ENCODE measurements around the gene COX19.

The COX19 gene

DNA sequence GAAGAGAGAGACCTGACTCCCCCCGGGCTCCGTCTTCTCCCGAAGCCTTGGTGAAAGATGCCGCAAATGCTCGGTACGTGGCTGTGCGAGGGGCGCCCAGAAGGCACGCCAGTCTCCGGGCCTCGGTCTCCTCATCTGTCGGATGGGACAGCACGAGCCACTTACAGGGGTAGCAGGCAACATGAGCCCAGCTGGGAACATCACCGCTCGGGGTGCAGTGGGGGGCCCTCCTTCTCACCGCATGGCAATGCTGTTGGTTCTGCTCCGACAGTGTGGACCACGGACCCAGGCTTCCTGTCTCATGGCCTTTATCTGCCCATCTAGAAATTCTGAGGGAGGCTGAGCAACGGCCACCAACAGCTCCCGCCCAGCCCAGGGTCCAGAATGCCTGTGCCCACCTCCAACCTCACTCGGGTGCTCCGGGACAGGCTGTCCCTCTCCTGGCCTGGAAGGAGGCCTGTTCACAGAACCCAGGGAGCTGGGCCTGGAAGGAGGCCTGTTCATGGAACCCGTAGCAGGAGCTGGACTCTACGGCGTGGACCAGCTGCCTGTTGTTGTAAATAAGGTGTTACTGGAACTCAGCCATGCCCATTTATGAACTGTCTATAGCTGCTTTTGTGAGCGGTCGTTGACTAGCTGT, 36.7 kb downstream of the COX19 start:
- DNase-seq (no peak), ATAC-seq (no peak)
- Mint-ChIP-seq H3K9me3 (peaks cover 7 to 27% of the 10 kb centered on the region in 2 donors), H3K27me3 (no peaks in the 10 kb centered on the region), H3K4me1 (peaks cover 57% of the 10 kb centered on the region), H3K27ac (no peak overlapping the region), H3K4me3 (peak overlapping the region in 1 of 2 donors; percentile 46)

DNA sequence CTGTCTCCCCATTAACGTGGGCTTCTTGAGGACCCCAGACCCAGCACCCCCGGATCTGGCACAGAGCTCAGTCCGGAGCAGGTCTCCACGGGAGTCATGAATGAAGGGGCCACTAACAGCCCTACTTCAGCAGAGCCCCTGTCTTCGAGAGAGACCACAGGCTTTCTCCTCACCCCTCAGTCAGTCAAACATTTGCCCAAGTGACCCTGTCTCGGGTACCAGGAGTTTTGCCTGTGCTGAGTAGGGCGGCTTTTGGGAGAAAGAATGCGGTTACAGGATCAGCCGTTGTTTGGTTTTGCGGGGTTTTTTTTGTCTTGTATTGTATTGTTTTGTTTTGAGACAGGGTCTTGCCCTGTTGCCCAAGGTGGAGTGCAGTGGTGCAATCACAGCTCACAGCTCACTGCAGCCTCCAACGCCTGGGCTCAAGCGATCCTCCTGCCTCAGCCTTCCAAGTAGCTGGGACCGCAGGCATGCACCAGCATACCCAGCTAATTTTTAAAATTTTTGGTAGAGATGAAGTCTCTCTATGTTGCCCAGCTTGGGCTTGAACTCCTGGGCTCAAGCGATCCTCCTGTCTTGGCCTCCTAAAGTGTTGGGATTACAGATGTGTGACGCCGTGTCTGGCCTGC, 37.4 kb downstream of the COX19 start:
- Mint-ChIP-seq H3K27ac (peak overlapping the region in 1 of 2 donors; percentile 65), H3K4me1 (peaks cover 57% of the 10 kb centered on the region), H3K27me3 (no peaks in the 10 kb centered on the region), H3K4me3 (peak overlapping the region in 1 of 2 donors; percentile 54), H3K9me3 (peaks cover 7 to 27% of the 10 kb centered on the region in 2 donors)
- ATAC-seq: no peak
- DNase-seq: no peak

DNA sequence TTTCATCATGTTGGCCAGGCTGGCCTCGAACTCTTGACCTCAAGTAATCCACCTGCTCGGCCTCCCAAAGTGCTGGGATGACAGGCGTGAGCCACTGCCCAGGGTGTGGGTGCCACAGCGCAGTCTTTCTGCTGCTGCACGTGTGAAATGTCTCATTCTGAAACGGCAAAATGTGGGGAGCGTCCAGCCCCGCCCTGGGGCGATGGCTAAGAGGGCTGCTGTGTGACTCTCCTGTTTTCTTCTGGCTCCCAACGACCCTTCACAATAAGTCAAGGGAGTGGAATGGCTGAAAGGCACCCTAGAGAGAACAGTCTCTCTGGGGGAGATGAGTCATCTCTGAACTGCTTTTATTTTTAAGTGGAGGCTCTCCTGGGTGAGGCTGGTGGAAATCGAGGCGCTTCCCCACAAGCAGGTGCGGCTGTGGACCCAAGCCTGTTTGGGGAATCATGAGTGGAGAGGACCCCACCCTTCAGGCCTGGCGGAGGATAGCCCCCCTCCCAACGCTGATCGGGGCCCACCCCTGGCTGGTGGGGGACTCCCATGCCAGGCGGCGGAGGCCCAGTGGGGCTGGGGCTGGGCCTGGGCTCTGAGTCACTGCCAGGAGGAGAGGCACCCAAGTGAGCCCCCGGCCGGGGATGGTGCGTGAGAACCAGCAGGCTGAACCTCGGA, 38.8 kb downstream of the COX19 start:
- peaks cover under 1 to 19% of the 10 kb centered on the region in 2 donors for H3K9me3 Mint-ChIP-seq
- H3K4me1 Mint-ChIP-seq: peaks cover 59% of the 10 kb centered on the region
- H3K27ac Mint-ChIP-seq: peak overlapping the region in 1 of 2 donors; percentile 56
- ATAC-seq (peak; percentile 84), DNase-seq (peak; percentile 61 to 71)
- H3K27me3 Mint-ChIP-seq: no peaks in the 10 kb centered on the region
- H3K4me3 Mint-ChIP-seq: peak overlapping the region; percentile 58 to 70

DNA sequence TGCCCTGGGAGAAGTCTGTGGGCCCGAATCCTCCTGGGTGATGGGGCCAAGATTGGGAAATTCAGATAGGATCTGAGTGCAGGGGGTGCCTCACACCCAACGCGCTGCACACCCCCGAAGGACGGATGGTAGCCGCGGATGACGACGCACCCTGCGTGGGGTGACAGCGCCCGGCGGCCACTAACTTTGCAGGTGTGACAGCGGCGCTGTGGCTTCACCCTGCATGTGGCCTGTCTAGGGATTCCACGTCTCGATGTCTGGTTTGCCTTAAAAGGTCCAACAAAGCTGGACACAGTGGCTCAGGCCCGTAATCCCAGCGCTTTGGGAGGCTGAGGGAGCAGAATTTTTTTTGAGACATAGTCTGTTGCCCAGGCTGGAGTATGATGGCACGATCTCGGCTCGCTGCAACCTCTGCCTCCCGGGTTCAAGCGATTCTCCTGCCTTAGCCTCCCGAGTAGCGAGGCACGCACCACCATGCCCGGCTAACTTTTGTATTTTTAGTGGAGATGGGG, 39.4 kb downstream of the COX19 start:
- no peak for DNase-seq
- ATAC-seq: no peak
- Mint-ChIP-seq H3K27ac (no peak overlapping the region), H3K9me3 (peaks cover 0 to 13% of the 10 kb centered on the region in 2 donors), H3K27me3 (no peaks in the 10 kb centered on the region), H3K4me3 (peak overlapping the region in 1 of 2 donors; percentile 58), H3K4me1 (peaks cover 59% of the 10 kb centered on the region)

DNA sequence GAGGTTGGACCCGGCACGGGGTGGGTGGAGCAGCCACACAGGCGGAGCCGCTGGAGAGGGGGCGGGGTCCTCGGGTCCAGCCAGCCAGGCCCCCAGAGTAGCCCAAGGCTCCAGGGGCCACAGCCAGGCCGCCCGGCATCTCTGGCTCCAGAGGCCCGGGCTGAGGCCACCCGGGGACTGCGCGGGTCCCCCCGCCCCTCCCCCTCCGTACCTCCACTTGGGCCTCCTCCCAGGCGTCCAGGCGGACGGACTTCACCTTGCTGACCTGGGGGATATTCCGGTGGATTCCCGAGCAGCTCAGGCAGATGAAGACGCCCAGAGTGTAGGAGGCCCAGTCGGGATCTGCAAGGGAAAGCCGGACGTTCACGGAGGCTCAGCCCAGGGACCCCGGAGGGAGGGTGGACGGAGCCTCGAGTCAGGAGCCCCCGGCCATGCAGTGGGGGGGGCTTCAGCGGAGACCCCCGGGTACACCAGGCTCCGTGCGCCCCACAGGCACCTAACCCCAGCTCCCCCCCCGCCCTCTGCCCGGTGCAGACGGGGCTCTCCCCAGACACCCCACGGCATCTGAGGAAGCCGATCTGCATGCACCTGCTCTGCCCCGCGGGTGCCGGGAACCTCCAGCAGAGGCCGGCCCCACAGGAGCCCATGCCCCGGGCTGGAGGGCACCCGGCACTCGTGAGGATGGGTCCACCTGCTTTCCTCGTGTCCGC, 40.0 kb downstream of the COX19 start:
- Mint-ChIP-seq H3K4me3 (no peak overlapping the region), H3K27ac (no peak overlapping the region), H3K27me3 (no peaks in the 10 kb centered on the region), H3K4me1 (peaks cover 59% of the 10 kb centered on the region), H3K9me3 (peaks cover 0 to 9% of the 10 kb centered on the region in 2 donors)
- no peak for ATAC-seq
- no peak for DNase-seq

DNA sequence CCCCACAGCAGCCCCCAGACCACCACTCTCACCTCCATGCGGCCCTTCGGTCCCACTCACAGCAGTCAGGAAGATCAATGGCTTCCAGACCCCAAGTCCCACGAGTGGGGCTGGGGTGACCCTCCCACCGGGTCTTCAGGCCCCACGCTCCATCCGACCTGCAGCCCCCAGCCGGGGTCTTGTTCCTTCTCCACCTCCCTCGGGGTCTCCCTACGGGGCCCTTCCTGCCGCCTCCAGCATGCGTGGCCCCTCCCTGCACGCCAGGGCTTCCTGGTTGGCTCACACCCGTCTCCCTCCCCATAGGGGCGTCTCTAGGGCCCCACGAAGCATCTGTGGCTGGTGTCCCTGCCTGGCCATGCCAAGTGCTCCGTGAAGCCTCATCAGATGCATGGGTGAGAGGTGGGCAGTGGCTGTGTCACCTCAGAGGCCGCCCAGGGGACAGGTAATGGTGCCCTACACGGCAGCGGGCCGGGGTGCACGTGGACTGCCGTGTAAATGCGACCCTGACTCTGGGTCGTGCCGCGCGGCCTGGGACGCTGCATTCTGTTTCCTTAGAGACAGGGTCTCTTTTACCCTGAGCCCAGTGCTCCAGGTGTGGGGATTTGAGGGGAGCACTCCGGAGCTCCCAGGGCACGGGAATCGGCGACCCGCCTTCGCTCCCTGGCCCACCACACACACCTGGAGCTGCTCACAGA, 40.7 kb downstream of the COX19 start:
- Mint-ChIP-seq H3K4me1 (peaks cover 59% of the 10 kb centered on the region), H3K9me3 (peaks cover 0 to 7% of the 10 kb centered on the region in 2 donors), H3K27me3 (no peaks in the 10 kb centered on the region), H3K4me3 (no peak overlapping the region), H3K27ac (peak overlapping the region in 1 of 2 donors; percentile 10)
- DNase-seq: no peak
- no peak for ATAC-seq

DNA sequence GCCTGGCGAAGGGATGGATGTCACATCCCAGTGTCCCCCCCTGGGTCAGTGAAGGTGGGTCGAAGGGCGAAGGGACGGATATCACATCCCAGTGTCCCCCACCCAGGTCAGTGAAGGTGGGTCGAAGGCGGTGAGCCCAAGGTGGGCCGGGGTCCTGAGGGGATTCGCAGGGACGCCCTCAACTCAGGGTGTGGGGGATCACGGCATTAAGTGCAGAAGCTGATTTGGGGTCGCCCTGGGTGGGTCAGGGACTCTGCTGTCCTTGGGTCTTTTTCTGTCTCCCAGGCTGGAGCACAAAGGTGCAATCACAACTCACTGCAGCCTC, 42.7 kb downstream of the COX19 start:
- DNase-seq (no peak), ATAC-seq (no peak)
- peaks cover 0 to 7% of the 10 kb centered on the region in 2 donors for H3K9me3 Mint-ChIP-seq
- no peak overlapping the region for H3K4me3 Mint-ChIP-seq
- H3K27ac Mint-ChIP-seq: no peak overlapping the region
- H3K27me3 Mint-ChIP-seq: no peaks in the 10 kb centered on the region
- H3K4me1 Mint-ChIP-seq: peaks cover 64% of the 10 kb centered on the region

DNA sequence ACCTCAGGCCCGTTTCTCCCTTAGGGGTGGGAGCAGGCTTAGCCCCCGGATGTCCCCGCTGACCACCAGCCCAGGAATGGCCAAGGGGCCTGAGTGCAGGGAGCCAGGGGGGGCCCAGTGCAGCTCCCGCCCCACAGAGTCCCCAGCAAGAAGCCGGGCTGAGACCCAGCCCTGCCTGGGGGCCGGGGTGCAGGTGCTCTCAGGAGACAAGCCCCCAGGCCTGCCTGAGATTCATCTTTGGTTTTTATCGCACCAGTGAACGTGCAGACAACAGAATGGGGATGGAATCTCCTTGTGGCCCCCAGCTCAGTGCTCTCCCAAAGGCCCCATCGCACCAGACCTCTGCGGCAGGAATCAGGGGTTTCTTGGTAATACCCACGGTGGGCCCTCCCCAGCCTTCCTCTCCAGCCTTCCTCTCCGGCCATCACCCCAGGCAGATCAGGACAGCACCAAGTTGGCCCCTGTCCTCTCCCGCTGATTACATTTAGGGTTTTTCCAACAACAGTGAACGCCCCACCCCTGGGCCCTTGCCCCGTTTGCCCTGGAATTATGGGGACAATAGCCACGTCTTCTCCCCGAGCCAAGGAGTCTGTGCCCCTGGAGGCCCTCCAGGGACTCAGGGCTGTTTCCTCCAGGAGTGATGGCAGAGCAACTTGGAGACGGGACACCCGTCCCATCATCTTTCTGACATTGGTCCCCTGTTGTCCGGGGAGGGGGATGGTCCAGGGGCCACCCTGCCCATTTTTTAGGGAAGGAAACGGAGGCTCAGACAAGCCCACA, 43.3 kb downstream of the COX19 start:
- H3K27ac Mint-ChIP-seq: peak overlapping the region in 1 of 2 donors; percentile 27
- H3K9me3 Mint-ChIP-seq: peaks cover 0 to 7% of the 10 kb centered on the region in 2 donors
- H3K4me1 Mint-ChIP-seq: peaks cover 68% of the 10 kb centered on the region
- no peaks in the 10 kb centered on the region for H3K27me3 Mint-ChIP-seq
- no peak for DNase-seq
- no peak overlapping the region for H3K4me3 Mint-ChIP-seq
- no peak for ATAC-seq

DNA sequence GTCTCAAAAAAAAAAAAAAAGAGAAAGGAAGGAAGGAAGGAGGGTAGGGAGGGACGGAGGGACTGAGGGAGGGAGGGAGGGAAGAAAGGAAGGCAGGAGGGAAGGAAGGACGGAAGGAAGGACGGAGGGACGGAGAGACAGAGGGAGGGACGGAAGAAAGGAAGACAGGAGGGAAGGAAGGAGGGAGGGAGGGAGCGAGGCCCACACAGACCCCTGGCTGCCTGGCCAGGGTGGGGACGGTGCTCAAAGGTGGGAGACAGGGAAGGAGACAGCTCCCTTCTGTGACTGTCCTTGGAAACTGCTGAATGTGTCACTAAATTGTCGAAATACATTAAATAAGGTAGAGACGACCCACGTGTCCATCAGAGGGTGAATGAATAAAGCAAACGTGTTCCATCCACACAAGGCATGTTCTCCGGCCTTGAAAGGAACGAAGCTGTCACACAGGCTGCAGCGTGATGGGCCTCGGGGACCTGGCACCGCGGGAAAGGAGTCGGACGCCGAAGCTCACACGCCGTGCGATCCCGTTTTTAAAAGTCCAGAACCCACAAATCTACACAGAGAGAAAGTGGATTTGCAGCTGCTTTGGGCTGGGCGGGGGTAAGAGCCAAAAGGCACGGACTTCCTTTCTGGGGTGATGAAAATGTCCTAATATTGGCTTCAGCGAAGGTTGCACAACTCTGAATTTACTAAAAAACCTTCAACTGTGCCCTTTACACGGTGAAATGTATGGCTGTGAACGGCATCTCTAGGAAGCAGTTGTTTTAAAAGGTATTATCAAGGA, 44.2 kb downstream of the COX19 start:
- DNase-seq: no peak
- no peaks in the 10 kb centered on the region for H3K27me3 Mint-ChIP-seq
- H3K9me3 Mint-ChIP-seq: peaks cover 0 to 7% of the 10 kb centered on the region in 2 donors
- ATAC-seq: no peak
- peak overlapping the region in 1 of 2 donors; percentile 48 for H3K27ac Mint-ChIP-seq
- peaks cover 69% of the 10 kb centered on the region for H3K4me1 Mint-ChIP-seq
- peak overlapping the region in 1 of 2 donors; percentile 26 for H3K4me3 Mint-ChIP-seq

DNA sequence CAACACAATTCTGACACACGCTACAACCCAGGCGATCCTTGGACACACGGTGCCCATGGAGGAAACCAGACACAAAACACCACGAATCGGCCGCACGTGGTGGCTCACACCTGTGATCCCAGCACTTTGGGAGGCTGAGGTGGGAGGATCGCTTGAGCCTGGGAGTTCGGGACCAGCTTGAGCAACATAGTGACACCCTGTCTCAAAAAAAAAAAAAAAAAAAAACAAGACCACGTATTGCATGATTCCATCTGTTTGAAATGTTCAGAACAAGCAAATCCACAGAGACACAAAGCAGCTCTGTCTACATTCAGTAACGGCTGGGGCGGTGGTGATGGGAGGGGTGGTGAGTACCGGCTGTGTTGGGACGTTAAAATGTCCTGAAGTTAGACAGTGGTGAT, 46.0 kb downstream of the COX19 start:
- Mint-ChIP-seq H3K27me3 (no peaks in the 10 kb centered on the region), H3K27ac (no peak overlapping the region), H3K9me3 (peaks cover 0 to 7% of the 10 kb centered on the region in 2 donors), H3K4me3 (peak overlapping the region in 1 of 2 donors; percentile 24), H3K4me1 (peaks cover 79% of the 10 kb centered on the region)
- ATAC-seq (no peak), DNase-seq (no peak)

DNA sequence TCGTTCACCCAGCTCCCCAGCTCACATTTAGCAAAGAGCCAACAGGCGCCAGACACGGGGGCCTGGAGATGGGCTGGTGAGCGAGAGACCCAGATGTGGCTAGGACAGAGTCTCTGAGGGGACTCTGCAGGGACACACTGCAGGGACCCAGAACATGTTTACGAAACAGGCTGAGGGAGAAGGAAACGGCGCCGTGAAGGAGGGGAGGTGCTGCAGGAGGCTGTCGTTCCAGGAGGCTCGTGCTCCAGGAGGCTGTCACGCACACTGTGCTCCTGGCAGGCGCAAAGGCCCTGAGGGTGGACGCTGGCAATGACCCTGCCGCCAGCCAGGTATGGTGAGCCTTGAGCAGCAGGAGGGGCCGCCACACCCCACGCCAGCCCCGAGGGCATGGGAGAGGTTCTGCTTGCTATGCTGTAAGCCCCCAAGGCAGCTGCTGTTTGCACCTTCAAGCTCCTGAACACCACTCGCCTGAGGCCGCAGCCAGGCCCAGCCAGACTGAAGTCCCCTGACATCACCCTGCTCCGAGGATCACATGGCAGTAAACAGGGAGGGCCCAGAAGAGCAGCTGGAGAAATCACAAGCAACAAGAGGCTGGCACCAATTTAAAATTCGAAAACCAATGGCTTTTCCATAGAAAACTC, 48.2 kb downstream of the COX19 start:
- Mint-ChIP-seq H3K27ac (peak overlapping the region in 1 of 2 donors; percentile 23), H3K27me3 (no peaks in the 10 kb centered on the region), H3K4me3 (peak overlapping the region in 1 of 2 donors; percentile 10), H3K4me1 (peaks cover 94% of the 10 kb centered on the region), H3K9me3 (peaks cover 0 to 7% of the 10 kb centered on the region in 2 donors)
- DNase-seq (no peak), ATAC-seq (no peak)

DNA sequence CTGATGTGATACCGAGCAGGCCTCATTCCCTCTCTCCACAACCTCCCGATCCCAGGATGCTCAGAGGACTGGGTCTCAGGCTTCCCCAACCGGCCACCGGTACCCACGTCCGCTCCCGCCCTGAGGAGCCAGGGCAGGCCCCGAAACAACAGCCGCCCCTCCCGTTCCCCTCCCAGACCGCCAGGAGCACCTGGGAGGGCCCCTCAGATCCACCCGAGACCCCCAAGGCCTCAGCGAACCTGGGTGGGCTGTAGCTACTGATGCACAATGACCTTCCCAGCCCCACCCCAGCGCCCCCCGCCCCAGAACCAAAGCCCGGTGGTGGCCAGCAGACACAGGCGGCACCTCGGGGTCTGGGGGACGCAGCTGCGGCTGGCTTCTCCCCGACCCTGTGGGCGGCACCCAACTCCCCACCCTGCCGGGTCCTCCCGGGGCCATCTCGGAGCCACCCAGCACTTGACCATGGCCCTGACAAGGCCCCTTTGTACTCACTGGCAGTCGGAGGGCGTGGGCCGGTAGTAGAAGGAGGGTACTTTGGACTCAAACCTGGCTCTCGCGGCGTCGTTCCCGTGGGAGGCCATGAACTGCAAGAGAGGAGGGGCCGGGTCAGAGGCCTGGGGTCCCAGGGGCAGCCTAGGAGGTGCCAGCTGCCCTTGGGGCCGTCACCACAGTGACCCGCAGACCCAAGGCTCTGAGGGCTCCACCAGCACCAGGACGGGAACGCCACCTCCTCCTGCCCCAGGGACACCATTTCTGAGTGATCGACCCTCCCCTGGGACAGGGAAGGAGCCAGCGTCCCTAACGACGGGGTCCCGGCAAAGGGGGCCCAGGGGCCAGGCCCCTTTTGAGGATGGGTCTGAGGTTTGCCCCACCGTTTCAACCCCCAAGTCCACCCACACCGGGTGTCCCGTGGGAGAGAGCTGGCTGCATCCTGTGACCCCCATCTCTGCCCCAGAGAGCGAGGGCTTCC, 49.0 kb downstream of the COX19 start:
- peaks cover 94% of the 10 kb centered on the region for H3K4me1 Mint-ChIP-seq
- H3K27me3 Mint-ChIP-seq: no peaks in the 10 kb centered on the region
- peaks cover 0 to 7% of the 10 kb centered on the region in 2 donors for H3K9me3 Mint-ChIP-seq
- no peak for ATAC-seq
- H3K4me3 Mint-ChIP-seq: peak overlapping the region in 1 of 2 donors; percentile 83
- H3K27ac Mint-ChIP-seq: no peak overlapping the region
- no peak for DNase-seq
